Spleen (tissue), 11 donors: ENCODE data around the gene CLIC6. TPM values are rescaled to one million over a fixed set of nuclear protein-coding genes. Genes with fewer than 3 reads are reported as not detected.
A peak's percentile ranks its signal among the peaks of the same experiment; 100 is the strongest.

Experiments
- DNase-seq: peaks from one replicate; pipeline ENCODE4 v3.0.0-alpha.2; 2020
- H3K27ac ChIP-seq, 8 donors: fragments of 200-600 bp; sonication (generic) in 7 of 8; 1 replicate in 4 of 8; 2 replicates in 4 of 8; pipeline versions ENCODE4 v1.5.0 to v1.8.0; 2016 to 2021; ENCODE audit warnings: inconsistent platforms in 4 of 8, mild to moderate bottlenecking in 4 of 8, moderate library complexity in 1 of 8
- H3K27me3 ChIP-seq, 7 donors: fragments of 200-600 bp; sonication (generic) in 6 of 7; replicated peaks in 1 of 7; 1 replicate in 4 of 7; 2 replicates in 3 of 7; pipeline versions ENCODE4 v1.5.0 to v1.8.0; 2016 to 2021; ENCODE audit warnings: inconsistent platforms in 3 of 7, mild to moderate bottlenecking in 1 of 7
- H3K36me3 ChIP-seq, 6 donors: fragments of 200-600 bp; sonication (generic) in 5 of 6; 1 replicate in 4 of 6; 2 replicates in 2 of 6; pipeline versions ENCODE4 v1.5.0 to v1.8.0; 2016 to 2021; ENCODE audit warnings: inconsistent platforms in 2 of 6
- H3K4me1 ChIP-seq, 6 donors: fragments of 200-600 bp; sonication (generic) in 5 of 6; 1 replicate in 3 of 6; 2 replicates in 3 of 6; pipeline versions ENCODE4 v1.5.0 to v1.8.0; 2016 to 2021; ENCODE audit warnings: inconsistent platforms in 3 of 6
- H3K4me3 ChIP-seq, 8 donors: fragments of 200-600 bp; sonication (generic) in 7 of 8; 1 replicate in 4 of 8; 2 replicates in 4 of 8; pipeline versions ENCODE4 v1.5.0 to v1.8.0; 2016 to 2021; ENCODE audit warnings: inconsistent platforms in 4 of 8, mild to moderate bottlenecking in 4 of 8, moderate library complexity in 2 of 8
- H3K9me3 ChIP-seq, 8 donors: fragments of 200-600 bp; sonication (generic) in 7 of 8; 1 replicate in 4 of 8; 2 replicates in 4 of 8; pipeline versions ENCODE4 v1.5.0 to v1.8.0; 2016 to 2021; ENCODE audit warnings: inconsistent platforms in 4 of 8
- CTCF ChIP-seq, 11 experiments: fragments of 200-600 bp in 7 of 11; fragments of 450-650 bp in 4 of 11; sonication (generic) in 4 of 11; IDR thresholded peaks in 8 of 11; conservative IDR thresholded peaks in 3 of 11; 1 replicate in 7 of 11; 2 replicates in 4 of 11; pipeline versions ENCODE4 v1.4.0 to v1.8.0; 2016 to 2021; ENCODE audit warnings: antibody characterized with exemption in 11 of 11, inconsistent platforms in 4 of 11, mild to moderate bottlenecking in 1 of 11
- POLR2A ChIP-seq, 3 donors: fragments of 450-650 bp; IDR thresholded peaks; one replicate each; pipeline ENCODE4 v1.5.1; 2017; ENCODE audit warnings: antibody characterized with exemption in 3 of 3, mild to moderate bottlenecking in 1 of 3
- POLR2AphosphoS5 ChIP-seq, 3 donors: sonication (generic); formaldehyde crosslinking; IDR thresholded peaks; one replicate each; pipeline ENCODE4 v1.5.1; 2017; ENCODE audit warnings: antibody characterized with exemption in 3 of 3
- WGBS, 5 donors: extraction: QIAGEN DNeasy Blood & Tissue Kit in 3 of 5; methylation state at CpG; one replicate each; pipeline versions ENCODE4 v1.1.5 to v1.1.7; 2013 to 2018; 5-methylcytosine and 5-hydroxymethylcytosine counted together
- intact Hi-C: fragments of 100-400 bp; cut with DNase I; formaldehyde crosslinking; loops from one replicate; pipeline ENCODE4 v1.15.0; 2023; ENCODE audit warnings: low total_unique reads
- polyA plus RNA-seq, 3 donors: library from polyadenylated mRNA; stranded (reverse); fragments of 200-250 nt; gene quantifications; one replicate each; pipeline ENCODE4 v1.2.1, GENCODE V29; 2013
- total RNA-seq, 7 donors: library from RNA; depleted of rRNA in 3 of 7; stranded (reverse); fragments of >200 nt in 3 of 7; fragmentation: NEBNext Ultra II Directional in 4 of 7; extraction: Animal tissue kit (Norgen Biotek cat#: 25700) in 4 of 7; gene quantifications; one replicate each; pipeline versions ENCODE4 v1.1.0 to v1.2.1, GENCODE V29; 2016 to 2021
- donor health status: healthy with polysubstance abuse.
- donor health status: DM: no; HTN: no; CAD: no; lungs with moderate emphysema.
- donor health status: DM: no; HTN: no; CAD: no.
- donor health status: Bipolar disorder and iron deficiency.
- donor health status: healthy.
- donor health status: DM: no; HTN: no; CAD: no.
- donor health status: DM: yes; HTN: yes; CAD: no.

Gene CLIC6
- total and polyA plus RNA-seq, 10 donors: 0.93 to 1.9 (median 1.2) TPM

GRCh38 chr21:34704119-34704518, 35.3 kb downstream of the CLIC6 start:
- intact Hi-C loops: no loop called here
- peaks cover 0 to 22% (median 0%) of the 10 kb centered on the region in 7 donors for H3K27me3 ChIP-seq
- H3K27ac ChIP-seq: peak overlapping the region in 2 of 8 donors; percentile 3 to 31

GRCh38 chr21:34705011-34705410, 36.2 kb downstream of the CLIC6 start:
- no peak for DNase-seq
- intact Hi-C loops: no loop called here
- no peaks in the 10 kb centered on the region for H3K9me3 ChIP-seq
- no peak overlapping the region for H3K27ac ChIP-seq
- peaks cover 0 to 9% (median 5%) of the 10 kb centered on the region in 6 donors for H3K4me1 ChIP-seq
- H3K27me3 ChIP-seq: peaks cover 0 to 22% (median 0%) of the 10 kb centered on the region in 7 donors
- WGBS, 5 donors: 85 to 91% (median 89%) methylated on average over 9 of the region's 9 CpGs
- TF ChIP-seq POLR2AphosphoS5 (IDR thresholded peaks at IDR 0.05): no peak
- no peak for TF ChIP-seq CTCF (IDR thresholded peaks at IDR 0.05 in 8 of 11, conservative IDR thresholded peaks at IDR 0.05 in 3 of 11)
- TF ChIP-seq POLR2A (IDR thresholded peaks at IDR 0.05): no peak
- no peaks in the 10 kb centered on the region for H3K36me3 ChIP-seq
- H3K4me3 ChIP-seq: no peak overlapping the region

More at GRCh38 chr21:34704119-34704518, 35.3 kb downstream of the CLIC6 start:
- no peak for DNase-seq
- Histone ChIP-seq H3K9me3 (no peaks in the 10 kb centered on the region), H3K4me1 (peaks cover 0 to 9% (median 5%) of the 10 kb centered on the region in 6 donors), H3K36me3 (no peaks in the 10 kb centered on the region), H3K4me3 (no peak overlapping the region)
- TF ChIP-seq POLR2A (IDR thresholded peaks at IDR 0.05) (no peak), CTCF (IDR thresholded peaks at IDR 0.05 in 8 of 11, conservative IDR thresholded peaks at IDR 0.05 in 3 of 11) (no peak), POLR2AphosphoS5 (IDR thresholded peaks at IDR 0.05) (no peak)
- WGBS, 5 donors: 62 to 84% (median 80%) methylated on average over 7 of the region's 7 CpGs

GRCh38 chr21:34706337-34706736, 37.5 kb downstream of the CLIC6 start:
- no peaks in the 10 kb centered on the region for H3K36me3 ChIP-seq
- no peak overlapping the region for H3K27ac ChIP-seq
- WGBS, 5 donors: 81 to 88% (median 84%) methylated on average over 4 of the region's 4 CpGs
- H3K4me3 ChIP-seq: no peak overlapping the region
- H3K9me3 ChIP-seq: no peaks in the 10 kb centered on the region
- H3K27me3 ChIP-seq: peaks cover 0 to 22% (median 0%) of the 10 kb centered on the region in 7 donors
- DNase-seq: no peak
- H3K4me1 ChIP-seq: peaks cover 0 to 9% (median 5%) of the 10 kb centered on the region in 6 donors
- TF ChIP-seq POLR2AphosphoS5 (IDR thresholded peaks at IDR 0.05) (no peak), CTCF (IDR thresholded peaks at IDR 0.05 in 8 of 11, conservative IDR thresholded peaks at IDR 0.05 in 3 of 11) (no peak), POLR2A (IDR thresholded peaks at IDR 0.05) (no peak)
- intact Hi-C loops: no loop called here

- 24 to 52% (median 38%) methylated on average over 8 of the region's 8 CpGs for WGBS, 5 donors
- intact Hi-C loops: no loop called here
- Histone ChIP-seq H3K36me3 (no peaks in the 10 kb centered on the region), H3K27me3 (peaks cover 0 to 17% (median 0%) of the 10 kb centered on the region in 7 donors), H3K27ac (no peak overlapping the region), H3K9me3 (no peaks in the 10 kb centered on the region), H3K4me1 (peaks cover 0 to 9% (median 5%) of the 10 kb centered on the region in 6 donors), H3K4me3 (no peak overlapping the region)
- no peak for DNase-seq
- no peak for TF ChIP-seq CTCF (IDR thresholded peaks at IDR 0.05 in 8 of 11, conservative IDR thresholded peaks at IDR 0.05 in 3 of 11)
- no peak for TF ChIP-seq POLR2A (IDR thresholded peaks at IDR 0.05)
- TF ChIP-seq POLR2AphosphoS5 (IDR thresholded peaks at IDR 0.05): no peak
Observed at GRCh38 chr21:34707876-34708325, 39.1 kb downstream of the CLIC6 start.
